C4-2B (cell line): Measurements from ENCODE around the gene HERC4.

Experiments
- ZFX ChIP-seq: fragments of 450-650 bp; IDR thresholded peaks from 2 replicates; pipeline ENCODE4 v1.6.1; 2017
- TF ChIP-seq, protein P1 (sequence below): fragments of 450-650 bp; conservative IDR thresholded peaks from 2 replicates; pipeline ENCODE4 v1.5.1; 2017; ENCODE audit warnings: mild to moderate bottlenecking

DNA sequence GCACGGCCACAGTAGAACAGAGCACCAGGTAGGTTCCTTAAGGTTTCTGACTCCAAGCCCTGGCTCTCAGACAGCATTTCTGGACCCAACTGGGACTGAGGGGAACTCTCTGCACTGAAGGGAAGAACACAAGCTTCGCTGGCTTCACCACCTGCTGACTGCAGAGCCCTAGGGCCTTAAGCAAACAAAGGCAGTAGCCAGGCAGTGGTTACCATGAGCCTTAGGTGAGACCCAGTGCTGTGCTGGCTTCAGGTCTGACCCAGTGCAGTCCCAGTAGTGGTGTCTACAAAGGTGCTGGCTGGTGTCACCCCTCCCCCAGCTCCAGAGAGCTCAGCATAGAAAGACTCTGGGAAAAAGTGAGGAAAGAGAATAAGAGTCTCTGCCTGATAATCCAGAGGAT, 131.2 kb downstream of the HERC4 start:
- TF ChIP-seq, protein P1, sequence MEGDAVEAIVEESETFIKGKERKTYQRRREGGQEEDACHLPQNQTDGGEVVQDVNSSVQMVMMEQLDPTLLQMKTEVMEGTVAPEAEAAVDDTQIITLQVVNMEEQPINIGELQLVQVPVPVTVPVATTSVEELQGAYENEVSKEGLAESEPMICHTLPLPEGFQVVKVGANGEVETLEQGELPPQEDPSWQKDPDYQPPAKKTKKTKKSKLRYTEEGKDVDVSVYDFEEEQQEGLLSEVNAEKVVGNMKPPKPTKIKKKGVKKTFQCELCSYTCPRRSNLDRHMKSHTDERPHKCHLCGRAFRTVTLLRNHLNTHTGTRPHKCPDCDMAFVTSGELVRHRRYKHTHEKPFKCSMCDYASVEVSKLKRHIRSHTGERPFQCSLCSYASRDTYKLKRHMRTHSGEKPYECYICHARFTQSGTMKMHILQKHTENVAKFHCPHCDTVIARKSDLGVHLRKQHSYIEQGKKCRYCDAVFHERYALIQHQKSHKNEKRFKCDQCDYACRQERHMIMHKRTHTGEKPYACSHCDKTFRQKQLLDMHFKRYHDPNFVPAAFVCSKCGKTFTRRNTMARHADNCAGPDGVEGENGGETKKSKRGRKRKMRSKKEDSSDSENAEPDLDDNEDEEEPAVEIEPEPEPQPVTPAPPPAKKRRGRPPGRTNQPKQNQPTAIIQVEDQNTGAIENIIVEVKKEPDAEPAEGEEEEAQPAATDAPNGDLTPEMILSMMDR = no peak
- TF ChIP-seq ZFX = no peak
